Colon (tissue), 2 donors: ENCODE measurements around the gene ASIC5.

ENCODE experiments used
- FAIRE-seq: peaks from 2 replicates; lab custom pipeline; 2012; peaks lifted over from hg19 to GRCh38; lab: Jason Lieb, UNC
- donor health status: control.
- donor health status: control.

The ASIC5 gene

GRCh38 chr4:155800685-155801343 lies 65.3 kb downstream of the ASIC5 start:
- no peak for FAIRE-seq

DNA sequence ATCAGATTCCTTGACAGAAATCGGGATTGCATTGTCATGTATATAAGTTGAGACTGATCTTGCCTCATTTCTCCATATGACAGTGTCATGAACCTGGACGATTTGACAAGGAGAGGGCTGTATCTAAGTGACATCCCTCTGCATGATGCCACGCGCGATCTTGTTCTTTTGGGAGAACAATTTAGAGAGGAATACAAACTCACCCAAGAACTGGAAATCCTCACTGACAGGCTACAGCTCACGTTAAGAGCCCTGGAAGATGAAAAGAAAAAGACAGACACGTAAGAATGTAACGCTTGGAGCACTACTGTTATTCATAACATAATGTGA lies 66.3 kb downstream of the ASIC5 start:
- no peak for FAIRE-seq

- no peak for FAIRE-seq
Measured at GRCh38 chr4:155799116-155799793, 66.8 kb downstream of the ASIC5 start.

DNA sequence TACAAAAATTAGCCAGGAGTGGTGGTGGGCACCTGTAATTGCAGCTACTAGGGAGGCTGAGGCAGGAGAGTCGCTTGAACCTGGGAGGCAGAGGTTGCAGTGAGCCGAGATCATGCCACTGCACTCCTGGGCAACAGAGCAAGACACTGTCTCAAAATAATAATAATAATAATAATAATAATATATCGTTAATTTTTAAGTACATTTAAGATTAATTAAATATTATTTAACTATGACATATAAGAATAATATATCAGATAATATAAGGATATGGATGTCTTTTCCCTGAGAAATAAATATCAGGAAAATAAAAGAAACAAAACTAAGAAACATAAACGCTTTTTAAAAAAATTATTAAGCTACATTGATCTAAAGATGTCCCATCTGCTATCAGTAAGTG lies 68.5 kb downstream of the ASIC5 start:
- peak; percentile 58 for FAIRE-seq

- FAIRE-seq, result no peak
Measured at GRCh38 chr4:155795991-155796390, 70.1 kb downstream of the ASIC5 start.

DNA sequence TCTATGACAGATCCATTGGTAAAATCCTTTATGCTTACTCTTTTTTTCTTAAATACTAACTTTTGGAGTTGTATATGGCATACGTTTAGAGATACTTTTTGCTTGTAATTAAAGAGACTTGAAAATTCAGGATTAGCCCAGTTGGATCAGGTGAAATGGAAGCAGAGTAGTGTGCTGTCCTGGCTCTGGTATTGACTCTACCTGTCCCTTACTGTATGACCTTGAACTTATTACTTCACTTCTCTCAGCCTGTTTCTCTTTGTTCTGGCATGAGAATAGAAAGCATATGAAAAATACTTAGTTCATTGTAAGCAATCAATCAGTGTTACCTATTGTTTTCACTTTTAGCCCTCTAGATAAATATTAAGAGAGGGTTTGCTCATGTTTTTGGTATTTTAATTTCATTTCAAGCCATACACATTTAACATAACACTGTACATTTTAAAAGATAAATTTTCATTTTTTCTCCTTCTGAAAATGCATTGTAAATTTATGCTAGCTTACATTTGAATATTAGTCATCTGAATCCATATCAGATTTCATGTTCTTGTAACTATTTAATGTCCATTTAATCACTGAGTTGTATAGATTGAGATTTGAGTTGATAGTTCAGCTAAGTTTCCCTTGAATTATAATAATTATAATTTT lies 71.4 kb downstream of the ASIC5 start:
- FAIRE-seq, result no peak

- FAIRE-seq, result no peak
Measured at GRCh38 chr4:155789982-155790381, 76.1 kb downstream of the ASIC5 start.

DNA sequence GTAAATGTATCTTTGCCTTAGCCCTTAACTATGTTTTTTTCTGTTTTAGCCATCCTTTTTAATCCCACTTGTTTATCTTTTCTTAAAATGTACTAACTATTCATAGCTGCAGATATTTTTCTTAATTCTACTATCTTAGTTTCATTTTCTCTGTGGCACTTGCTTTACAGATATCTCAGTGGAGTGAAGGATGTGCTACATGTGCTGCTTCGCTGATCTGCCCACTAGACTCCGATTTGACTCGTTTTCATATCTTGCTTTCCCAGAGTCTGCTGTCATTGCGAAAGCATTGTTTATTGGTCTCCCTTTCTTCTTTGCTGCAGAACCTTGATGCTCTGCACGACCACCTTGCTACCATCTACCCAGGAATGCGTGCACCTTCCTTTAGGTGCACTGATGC lies 76.7 kb downstream of the ASIC5 start:
- FAIRE-seq, result no peak

DNA sequence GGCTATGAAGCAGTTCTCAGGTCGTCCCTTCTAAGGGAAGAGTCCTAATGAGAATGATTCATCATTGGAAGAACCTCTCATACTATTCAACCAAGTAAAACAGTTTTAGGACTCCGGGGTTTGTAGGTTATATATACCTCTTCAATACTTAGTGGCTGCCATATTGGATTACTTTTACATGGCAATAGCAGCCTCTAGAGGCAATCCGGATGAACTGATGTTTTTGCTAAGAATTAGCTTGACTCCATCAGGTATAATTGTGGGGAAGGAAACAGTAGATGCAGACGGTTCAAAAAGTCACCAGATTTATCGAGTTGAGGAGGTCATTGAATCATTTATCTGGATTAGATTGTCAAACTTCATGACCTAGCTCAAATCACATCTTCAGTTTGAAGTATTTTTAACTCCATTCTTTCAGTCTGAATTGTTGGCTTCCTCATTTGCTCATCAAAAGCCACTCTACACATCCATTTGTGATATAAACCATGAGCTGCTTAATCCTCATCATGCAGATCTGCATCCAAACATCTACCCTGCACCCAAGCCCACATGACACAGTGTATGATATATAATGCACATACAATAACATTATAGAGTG lies 78.9 kb downstream of the ASIC5 start:
- FAIRE-seq, result no peak

GRCh38 chr4:155785828-155786227 lies 80.2 kb downstream of the ASIC5 start:
- FAIRE-seq, result no peak

GRCh38 chr4:155784637-155785036 lies 81.4 kb downstream of the ASIC5 start:
- FAIRE-seq, result peak; percentile 5

DNA sequence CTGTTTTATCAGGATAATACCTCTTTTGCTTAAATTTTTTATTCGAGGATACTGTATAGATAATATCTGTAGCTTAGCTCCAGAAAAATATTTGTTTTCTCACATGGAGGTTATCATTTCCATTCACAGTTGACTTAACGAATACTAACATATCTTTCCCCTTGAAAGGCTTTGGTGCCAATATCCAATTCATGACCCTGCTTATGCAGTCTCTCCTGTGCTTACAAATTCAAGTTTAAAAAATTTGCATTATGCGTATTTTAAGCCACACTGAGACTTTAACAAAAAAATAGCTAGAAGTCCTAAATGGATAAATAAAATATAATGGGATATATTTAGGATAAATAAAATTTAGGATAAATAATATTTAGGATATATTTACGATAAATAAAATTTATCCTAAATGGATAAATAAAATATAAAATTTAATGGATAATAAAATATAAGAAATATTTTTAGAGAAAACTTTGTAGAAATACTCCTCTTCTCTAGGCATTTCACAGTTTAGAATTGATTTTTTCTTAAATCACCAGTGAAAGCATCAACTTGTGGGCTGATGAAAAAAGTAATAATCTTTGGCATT lies 84.7 kb downstream of the ASIC5 start:
- peak; percentile 87 for FAIRE-seq

- FAIRE-seq, result no peak
Measured at GRCh38 chr4:155780775-155781174, 85.3 kb downstream of the ASIC5 start.
